GM18867 (cell line): ENCODE results near the gene CAPZB.

Experiments
- ATAC-seq: cut with Tn5 transposase; IDR thresholded peaks from one replicate; pipeline ENCODE4 v1.9.1; 2021; ENCODE audit warnings: mild to moderate bottlenecking, moderate library complexity; ENCODE audit not compliant: unreplicated experiment

The CAPZB gene

DNA sequence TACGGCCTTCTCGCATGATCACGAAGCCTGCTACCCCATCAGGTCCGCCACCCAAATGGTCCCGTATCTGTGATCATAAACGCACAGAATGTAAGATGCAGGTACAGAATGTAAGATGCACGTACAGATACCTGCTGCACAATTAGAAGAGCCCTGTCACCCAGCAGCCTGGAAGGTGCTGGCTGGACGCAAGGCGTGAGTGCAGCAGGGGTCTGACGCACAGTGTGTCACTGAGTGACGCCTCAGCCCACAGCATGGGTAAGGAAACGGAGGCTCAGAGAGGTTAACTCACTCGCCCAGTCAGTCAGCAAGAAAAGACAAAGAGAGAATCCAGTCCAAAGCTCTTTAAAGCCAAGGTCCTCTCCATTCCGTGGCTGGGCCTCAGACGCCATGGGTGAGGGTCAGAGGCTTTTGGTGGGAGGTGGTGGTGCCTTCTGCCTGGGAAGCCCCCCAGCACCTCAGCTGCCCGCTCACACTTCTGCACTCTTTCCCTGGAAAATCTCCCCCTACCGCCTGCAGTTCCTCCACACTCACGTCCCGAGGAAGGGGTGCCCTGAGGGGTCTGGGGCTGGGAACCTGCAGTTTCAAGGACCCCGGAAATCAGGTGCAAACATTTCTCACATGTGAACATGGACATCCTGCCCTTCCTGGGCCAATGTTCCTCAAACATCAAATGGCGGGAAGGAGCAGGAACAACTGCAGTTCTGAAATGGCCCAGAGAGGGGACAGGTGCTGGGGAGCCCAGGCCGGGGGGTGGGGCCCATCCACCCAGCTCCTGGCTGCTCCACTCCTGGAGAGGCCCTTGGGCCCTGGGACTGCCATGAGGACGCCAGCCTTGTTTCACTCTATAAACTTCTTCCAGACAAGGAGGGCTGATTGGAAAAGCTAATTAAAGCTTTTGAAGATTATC, 113.9 kb downstream of the CAPZB start:
- no peak for ATAC-seq

DNA sequence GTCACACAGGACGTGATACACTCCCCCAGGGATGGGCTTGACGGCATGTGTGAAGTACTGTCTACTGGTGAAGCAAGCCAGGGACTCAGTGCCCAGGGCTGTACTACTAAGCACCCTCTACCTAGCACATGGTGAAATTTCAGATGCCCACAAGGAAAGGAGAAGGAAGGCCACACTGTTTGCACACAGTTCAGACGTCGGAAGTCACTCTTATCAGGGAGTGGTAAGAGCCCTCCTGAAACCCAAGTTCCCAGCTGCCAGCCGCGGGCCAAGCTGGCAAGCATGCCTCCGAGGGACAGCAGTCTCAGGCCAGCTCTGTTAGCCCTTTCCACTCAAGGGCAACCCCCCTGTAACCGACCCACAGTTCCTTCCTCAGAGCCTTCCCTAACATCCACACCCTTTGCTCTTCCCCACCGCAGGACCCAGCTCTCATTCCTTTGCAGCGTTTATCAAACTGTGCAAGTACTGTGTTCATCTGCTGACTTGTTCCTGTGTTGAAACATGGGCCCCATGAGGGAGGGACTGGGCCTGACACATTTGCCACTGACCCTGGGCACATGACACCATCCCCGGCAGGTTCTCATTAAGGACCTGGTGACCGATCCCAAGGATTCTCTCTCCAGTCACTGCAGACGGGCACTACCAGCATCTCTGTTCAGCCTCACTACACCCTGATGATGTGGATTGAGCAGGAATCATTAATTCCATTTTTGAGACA, 114.7 kb downstream of the CAPZB start:
- ATAC-seq = no peak

DNA sequence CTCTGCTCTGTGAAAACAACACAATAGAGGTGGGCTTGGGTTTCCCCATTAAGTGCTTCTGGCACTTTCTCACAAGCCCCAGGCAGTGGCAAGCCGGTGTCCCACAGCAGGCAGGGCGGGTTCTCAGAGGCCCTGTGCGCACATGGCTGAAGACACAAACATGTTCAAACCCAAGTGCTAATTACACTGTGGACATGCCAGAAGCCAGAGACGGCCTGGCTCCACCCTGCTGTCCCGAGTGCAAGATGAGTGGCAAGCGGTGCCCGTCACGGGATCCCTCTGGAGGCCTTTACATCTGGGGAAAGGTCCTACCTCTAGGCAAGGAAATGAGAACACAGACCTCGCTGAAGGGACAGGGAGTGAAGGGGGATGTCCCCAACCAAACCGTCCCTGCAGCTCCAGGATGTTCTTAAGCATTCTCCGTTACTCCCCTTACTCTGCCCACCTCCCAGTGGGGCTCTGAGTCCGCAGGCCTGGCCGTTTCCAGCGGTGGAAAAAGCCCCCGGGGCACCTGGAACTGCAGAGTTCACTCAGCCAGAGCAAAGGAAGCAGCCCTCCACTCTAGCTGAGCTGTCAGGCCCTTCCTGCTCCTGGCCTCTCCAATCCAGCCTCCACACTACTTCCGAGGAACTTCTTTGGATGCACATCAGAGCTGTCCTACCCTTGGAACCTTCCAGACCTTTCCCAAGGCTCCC, 115.8 kb downstream of the CAPZB start:
- no peak for ATAC-seq

DNA sequence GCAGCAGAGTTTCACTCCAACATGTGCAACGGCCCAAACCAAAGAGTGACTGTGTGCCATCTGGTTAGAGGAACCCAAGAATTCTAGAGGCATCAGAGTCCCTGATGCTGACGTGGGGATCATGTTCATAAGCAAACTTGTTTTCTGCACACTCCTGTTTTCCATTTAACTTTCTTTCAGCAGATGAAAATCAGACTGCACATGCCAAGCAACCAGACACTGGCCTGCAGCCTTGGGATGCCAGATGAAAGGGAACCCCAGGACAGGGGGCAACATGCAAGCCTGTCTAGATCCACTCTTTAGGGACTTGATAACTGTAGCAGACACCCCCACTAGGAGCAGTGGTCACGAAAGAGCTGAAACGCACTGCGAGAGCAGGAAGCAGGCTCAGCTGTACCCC, 116.4 kb downstream of the CAPZB start:
- ATAC-seq = no peak

DNA sequence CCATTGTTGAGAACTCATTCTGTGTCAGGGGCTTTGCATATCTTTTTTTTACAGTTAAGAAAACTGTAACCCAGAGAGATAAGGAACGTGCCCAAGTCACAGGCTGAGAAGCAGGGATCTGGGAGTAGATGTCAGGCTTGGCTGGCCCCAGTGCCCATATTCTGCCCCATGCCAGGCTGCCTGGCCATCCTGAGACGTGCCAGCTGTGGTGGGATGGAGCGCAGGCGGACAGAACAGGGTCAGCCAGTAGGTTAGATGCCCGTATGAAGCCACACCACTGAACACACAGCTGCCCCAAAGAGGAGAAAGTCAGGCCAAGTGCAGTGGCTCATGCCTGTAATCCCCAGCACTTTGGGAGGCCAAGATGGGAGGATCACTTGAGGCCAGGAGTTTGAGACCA, 117.3 kb downstream of the CAPZB start:
- ATAC-seq = no peak

DNA sequence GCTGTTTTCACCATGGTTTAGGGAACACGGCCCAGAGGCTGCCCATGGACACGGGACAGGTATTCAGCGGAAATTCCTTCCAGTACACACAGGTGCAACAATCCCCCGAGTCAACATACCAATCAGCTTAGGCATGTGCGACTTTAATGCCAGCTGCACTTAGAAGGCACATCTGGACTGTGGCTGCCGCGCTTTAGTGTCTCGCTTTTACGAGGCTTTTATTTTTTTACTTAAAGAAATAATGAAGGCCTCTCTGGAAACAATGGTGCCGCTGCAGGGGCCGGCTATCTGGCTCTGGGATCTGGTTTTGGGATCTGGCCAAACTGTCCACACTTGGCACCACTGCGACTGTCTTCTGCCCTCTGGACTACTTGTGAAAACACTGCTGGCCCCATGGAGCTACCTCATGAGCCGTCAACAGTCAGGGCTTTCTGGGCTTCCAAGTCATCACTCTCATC, 117.7 kb downstream of the CAPZB start:
- ATAC-seq = no peak

DNA sequence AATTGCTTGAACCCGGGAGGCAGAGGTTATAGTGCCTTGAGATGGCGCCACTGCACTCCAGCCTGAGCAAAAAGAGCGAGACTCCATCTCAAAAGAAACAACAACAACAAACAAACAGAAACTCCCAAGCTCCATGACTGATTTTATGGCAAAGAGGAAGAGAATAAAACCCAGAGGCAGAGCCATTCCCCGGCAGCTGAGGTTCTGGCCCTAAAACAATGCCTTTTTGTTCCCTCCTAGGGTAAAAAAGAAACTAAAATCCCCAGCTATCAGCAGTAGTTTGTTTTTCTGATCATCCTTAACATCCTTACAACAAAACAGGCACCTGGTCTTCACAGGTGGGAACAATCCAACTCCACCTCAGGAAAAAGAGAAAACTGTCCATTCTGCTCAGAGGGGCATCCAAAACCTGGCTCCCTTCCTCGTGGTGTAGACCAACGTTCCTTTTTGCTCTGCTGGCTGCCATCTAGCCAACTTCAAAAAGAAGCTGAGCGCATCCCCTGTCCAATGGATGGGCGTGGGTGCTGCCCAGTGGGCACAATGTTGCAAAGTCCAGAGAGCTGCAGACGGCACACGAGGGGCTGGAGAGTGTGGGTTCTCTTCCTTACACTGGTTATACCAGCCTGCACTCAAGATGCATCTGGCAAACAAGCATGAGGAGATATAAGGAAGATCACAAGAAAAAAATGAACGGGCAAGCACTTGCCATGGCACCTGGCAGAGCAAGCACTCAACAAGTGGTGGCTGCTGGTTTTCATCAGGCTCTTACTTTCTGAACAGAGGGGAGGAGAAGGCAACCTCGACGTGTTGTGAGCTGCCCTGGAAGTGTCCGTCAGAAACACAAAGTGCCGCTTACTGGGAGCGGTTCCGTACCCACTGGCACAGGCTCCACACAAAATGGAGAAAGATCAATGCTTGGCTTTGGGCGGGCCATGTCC, 118.5 kb downstream of the CAPZB start:
- ATAC-seq = no peak

DNA sequence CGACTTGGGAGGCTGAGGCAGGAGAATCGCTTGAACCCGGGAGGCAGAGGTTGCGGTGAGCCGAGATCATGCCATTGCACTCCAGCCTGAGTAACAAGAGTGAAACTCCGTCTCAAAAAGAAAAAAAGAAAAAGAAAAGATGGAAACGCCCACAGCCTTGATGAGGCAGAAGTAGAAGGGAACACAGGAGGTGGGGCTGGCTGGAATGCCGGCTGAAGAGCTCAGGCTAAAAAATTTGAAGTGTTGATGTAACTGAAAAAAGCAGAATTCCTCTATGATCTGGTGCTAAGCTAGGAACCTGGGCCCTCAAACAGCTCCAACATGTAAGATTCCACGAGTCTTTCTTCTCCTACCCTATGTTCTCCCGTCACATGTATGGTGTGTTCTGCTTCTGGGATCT, 119.6 kb downstream of the CAPZB start:
- ATAC-seq = no peak

DNA sequence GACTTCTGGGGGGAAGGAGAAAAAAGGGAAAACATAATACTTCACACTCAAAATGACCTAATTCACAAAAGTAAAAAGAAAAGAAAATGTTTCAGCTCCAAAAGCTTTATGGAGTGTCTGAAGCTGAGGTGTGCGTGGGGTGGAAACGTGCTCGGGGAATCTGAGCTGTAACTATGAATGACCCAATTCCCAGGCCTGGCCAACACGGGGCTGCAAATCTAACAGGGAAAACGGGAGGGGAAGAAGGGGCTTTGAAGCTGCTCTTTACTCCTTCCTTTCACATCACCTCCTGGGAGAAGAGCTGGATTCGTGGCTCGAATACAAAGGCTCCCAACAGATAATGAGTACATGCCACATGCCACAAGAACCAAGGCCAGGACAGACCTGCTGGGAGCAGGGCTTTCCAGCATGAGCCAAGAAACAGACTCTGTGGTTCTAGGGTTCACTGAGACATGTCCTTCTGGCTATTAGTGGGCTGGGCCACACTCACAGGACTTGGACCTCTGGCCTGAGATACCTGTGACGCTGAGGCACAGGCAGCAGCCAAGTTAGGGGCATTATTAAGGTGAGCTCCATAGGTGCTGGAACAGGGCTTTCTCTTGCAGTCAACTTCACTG, 121.7 kb downstream of the CAPZB start:
- ATAC-seq = no peak

DNA sequence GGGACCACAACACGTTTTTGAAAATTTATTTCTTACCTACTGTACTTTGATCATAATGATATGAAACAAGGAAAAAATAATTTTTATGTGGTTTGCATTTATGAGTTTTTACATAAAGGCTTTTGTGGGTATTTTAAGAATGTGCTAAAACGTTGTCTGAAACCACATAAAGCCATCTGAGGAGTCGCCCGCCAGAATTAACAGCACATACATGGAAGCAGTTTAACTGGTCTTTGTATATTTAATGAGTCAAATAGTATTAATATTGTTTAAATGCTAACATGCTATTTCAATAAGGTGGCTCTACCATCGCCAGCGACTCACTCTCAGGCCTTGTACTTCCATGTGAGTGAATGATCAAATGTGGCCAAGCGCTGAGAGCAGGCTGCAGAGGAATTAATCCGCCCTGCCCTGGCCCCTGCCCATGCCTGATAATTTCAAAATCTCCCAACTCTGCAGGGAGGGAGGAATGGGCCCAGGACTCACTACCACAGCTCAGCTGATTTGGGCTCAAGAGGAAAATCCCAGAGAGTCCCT, 123.7 kb downstream of the CAPZB start:
- no peak for ATAC-seq

DNA sequence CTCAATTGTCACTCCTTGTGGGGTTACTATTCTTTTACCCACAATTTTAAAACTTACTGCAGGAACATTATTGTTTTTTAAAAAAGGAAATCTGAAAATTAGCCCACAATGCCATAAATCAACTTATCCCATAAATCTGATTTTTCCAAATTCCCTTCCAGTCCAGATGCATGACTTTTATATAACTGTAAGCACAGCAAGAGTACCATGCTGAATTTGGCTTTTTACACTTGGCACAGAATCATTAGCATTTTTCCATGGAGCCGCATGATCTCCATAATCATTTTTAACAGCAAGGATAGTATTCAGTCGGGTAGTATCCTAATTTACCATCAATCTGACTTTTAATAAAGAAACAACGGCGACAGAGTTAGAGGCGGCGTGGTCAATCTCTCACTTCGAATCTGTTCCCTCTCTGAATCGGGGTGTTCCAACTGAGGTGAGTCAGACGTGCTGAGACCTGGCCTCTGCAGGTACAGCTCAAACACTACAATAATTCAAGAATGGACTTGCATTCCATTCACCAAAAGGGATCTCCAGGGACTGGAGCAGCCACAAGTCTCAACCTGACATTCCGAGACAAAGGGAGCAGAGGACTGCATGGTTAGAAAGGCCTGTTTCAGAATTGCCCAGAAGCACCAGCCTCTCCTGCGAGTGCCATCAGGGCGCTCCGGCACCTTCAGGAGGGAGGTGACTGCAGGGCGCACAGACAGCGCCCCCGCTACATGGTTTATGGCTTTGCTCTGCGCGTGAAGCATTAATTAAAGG, 124.3 kb downstream of the CAPZB start:
- ATAC-seq = no peak

DNA sequence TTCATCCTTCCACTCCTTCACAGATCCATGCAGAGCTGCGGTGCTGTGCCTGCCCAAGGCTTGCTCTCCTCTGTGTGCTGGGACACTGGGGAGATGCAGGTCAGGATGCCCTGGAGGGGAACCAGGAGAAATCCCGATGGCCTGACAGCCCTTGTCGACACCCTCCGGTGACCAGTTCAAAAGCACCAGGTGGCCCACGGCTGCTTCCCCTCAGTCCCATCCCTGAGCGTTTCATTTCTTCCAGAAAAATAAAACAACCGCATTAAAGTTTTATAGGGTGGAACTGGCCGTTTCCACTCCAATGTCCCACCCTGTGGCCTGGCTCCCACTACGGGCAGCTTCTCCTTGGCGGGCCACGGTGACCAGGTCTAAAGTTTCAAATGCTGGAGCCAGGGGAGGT, 124.9 kb downstream of the CAPZB start:
- no peak for ATAC-seq

DNA sequence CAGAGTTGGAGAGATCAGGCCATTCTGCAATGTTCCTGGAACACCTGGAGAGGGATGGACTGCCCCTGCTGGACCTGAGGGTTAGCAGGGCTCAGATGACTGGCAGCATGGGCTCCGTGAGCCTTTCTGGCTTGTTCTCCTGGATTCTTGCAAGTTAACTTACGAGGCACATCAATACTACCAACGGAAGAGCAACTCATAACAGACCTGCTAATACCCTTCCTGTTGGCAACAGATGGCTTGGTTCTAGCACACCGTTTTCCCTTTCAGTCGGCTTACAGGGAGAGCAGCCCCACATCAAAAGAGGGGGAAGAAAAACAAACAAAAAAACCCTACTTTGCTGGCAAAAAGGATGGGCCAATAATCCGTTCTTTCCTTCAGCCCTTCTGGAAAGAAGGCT, 125.3 kb downstream of the CAPZB start:
- ATAC-seq = no peak

DNA sequence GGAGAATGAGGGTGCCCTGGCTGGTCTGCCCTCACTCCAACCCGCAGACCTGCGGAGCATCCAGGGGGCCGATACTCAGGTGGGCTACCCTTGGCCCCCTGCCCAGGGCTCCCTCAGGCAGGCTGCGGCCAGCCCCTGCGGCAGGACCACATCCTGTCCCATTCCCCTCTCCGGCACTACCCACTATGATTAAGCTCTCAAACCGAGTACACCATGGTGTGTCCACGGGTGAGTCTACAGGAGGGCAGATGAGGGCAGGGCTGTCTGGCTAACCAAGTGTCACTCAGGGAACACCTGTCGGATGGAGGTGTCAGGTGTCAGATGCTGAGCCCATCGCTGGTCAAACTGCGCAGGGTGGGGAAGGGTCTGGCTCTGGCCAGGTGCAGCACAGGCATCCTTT, 126.0 kb downstream of the CAPZB start:
- ATAC-seq = no peak

DNA sequence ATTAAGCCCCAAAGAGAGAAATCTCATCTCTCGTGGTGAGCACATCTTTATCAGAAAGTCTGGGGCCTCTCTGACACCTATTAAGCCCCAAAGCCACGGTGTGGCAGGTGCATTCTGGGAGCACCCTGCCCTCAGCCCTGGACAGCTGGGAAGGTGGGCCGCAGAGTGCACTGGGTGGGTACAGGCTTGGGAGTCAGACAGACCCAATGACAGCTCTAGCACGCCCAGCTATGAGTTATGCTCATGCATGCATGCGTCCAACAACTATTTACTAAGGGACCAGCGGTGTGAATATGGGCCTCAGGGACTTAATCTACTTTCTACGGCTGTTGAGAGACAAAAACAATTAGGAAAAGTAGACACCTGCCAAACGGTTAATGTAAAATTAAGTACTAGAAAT, 126.6 kb downstream of the CAPZB start:
- ATAC-seq = no peak

DNA sequence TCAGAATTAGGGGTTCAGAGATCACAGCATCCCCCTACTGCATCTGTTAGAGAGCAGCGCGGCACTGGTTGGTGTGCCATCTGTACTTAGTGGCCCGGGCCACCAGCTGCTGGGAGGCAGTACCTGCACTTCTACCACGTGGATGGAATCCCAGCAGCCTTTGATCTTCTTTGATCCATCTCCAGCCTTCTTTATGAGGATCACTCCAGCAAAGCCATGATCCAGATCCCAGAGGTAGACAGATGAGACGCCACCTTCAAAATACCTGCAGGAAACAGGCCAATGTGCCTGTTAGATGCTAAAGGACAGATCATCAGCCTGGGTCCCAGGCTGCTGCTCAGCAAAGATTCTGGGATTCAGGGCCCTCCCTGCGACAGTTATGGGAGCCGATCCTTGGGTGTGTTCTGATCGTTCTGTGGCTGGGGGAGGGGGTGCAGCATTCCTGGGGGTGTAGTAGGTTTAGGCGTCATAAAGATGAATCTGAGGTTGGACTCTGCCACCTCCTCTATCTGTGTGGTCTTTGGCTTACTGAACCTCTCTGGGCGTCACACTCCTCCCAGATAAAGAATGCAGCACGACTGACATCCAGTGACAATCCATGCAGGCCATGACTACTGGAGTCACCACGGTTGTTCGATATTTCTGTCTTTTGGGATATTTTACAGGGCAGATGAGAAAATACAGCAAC, 127.9 kb downstream of the CAPZB start:
- no peak for ATAC-seq

DNA sequence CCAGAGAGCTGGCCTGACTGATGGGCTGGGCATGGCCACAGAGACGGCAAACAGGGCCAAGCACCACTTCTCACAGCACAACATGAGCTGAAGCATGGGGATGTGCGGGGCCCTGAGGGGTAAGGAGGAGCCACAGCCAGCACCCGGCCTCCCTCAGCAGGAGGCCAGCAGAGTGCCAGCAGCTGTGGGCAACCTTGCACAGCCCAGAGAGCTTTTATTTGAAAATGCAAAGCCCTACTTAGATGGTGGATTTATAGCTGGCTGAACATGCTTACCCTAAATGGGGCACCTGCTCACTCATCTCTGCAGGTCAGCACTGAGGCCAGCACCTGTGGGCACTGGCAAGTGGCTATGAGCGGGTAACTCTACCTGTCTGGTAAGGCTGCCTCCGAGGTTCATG, 129.1 kb downstream of the CAPZB start:
- ATAC-seq = no peak

DNA sequence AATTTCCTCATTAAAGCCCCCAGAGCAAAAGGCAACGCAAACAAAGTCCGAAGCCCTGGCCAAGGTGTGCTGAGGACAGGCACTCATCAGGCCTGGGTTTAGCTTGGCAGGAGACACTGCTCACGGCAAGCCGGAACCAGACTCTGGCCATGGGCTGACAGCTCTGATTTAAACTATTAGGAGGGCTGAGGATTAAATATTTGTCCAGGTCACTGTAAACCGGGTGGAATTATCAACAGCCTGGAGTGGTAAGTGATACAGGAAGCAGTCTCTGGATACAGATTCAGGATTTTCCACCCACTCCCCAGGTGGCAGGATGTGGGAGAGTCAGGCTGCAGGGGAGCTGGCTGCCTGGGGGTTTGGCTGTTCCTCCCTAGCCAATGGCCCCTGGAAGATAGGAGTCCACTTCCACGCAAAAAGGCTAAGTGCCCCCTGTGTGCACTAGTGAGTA, 130.8 kb downstream of the CAPZB start:
- ATAC-seq = no peak
